Endometrial microvascular endothelial cells (primary cell): ENCODE data around the gene YWHAQ. TPM values are rescaled to one million over a fixed set of nuclear protein-coding genes. Genes with fewer than 3 reads are reported as not detected.
"Not testable (repeated sequence)": the region's sequence is repeated elsewhere in the genome, so short reads cannot be mapped to it uniquely, and the experiment has no call there.

Source experiments
- in situ Hi-C: cut with HindIII; loops from 2 replicates; pipeline ENCODE4 v1.10.0; 2017; ENCODE audit warnings: low sequenced_read_pairs, low pct_unique_long_range_greater_than_20kb; ENCODE audit errors: inconsistent ontology term
- total RNA-seq: library from RNA; depleted of rRNA; stranded (reverse); fragments of >200 nt; gene quantifications from one replicate; pipeline ENCODE4 v1.2.3, GENCODE V29; 2015; ENCODE audit errors: inconsistent ontology term

Gene YWHAQ
- total RNA-seq, 1 donor from 2014 or later = 359 TPM

DNA sequence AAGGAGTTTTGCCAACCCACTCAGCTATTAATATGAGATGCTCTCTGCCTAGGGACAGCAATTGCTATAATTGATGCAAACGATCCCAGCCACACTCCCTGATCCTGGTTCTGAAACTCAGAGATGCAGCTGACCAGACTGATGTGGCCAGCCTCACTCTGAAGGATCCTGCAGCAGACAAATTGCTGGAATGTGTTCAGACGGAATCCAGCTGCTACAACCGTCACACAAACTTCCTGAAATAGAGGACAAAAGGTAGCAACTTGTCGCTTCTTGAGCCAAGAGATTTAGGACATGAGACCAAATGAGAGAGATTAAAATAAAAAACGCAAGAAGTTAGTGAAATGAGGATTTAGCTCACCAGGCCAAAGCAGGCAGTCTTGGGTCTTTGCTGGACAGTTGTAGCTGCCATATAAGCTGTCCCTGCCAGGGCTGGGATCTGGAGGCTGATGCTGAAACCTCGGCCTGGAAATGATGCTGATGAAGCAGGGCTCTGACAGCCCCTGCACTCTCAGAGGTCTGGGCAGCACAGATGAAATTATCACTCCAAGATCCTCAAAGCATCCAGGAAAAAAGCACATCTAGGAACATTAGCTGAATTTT lies 8.3 kb upstream of the YWHAQ start:
- in situ Hi-C loops = no loop called here

DNA sequence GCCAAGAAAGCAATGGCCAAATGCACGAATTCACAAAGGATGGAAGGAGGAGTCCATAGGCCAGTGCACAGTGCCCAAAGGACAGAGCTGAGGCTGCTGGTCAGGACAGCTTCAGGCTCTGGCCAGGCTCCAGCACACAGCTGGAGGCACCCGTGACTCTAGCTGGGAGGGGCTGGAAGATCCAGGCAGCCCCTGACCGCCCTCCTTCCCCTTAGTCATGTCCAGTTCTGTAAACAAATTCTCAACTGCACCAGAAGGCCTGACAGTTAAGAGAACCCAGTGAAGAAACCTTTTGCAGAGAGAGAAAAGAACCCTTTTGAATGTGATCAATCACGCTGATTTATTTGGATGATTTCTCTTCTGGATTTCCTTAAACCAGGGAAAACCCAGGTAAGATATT lies 7.7 kb upstream of the YWHAQ start:
- in situ Hi-C loops = no loop called here

DNA sequence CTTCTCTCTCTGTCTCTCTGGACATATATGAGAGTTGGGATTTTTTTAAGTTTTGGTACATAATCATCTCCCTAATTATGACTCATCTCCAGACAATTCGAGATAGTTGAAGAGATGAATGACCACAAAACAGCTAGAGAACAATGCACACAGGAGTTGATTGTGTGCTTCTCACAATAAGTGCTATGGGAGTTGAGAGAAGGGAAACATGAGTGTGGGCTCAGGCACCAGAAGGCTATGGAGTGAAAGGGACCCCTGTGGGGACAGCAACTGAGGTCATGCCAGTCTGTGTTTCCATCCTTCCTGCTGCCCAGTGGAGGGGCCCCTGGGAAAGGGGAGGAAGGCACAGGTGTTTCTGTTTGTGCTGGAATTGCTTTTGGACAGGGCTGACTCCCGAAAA lies 6.5 kb upstream of the YWHAQ start:
- in situ Hi-C loops = no loop called here

DNA sequence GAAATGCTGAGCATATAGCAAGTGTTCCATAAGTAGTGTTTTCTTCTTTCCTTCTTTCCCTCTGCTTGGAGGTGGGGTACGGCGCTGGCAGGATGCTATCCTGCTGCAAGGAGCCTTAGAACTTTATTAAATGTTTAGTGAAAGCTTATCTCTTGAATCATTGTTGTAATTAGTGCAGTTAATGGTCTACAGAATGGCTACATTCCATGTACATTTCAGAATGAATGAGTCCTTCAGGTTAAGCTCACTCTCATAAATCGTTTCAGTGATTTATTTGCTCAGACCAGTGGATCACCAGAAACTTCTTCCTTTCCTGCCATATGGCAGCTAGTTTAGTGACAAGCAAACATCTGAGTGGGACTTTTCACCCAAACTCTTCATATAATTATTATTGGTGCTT lies 3.3 kb upstream of the YWHAQ start:
- in situ Hi-C loops = no loop called here

DNA sequence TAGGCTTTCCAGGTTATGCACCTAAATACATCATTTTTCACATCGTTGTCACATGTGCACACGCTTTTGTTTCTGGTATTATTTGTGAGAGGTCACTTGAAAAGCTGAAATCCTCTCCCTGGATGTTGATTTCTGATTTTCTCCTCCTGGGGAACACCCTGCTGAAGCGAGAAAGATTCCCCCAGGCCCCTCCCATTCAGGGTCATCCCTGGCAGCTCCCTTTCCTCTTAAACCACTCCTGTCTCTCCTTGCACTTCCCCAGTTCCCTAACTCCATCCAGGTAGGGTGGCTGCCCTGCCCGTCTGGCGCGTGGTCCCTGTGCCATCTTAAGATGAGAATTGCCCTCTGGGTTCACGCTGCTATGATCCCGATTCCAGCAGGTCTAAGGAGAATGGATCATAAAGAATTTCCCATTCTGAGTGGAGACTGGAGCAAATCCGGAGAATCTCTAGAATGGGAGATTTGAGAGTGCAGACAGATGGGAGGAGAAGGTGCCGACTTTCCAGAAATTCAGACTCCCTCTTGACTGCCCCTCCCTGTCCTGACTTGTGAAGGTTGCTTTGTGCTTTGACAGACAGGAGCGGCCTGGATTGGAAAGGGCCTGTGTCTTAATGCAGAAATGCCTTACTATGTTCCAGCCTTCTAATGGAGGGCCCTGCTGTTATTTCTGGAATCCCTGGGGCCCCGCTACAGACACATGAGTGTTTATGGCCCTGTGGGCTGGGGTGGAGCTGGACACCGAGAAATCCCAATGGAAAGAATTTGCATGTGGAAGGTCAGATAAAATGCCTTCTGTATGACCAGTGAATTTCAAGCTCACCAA lies 1.3 kb upstream of the YWHAQ start:
- in situ Hi-C loops = no loop called here

DNA sequence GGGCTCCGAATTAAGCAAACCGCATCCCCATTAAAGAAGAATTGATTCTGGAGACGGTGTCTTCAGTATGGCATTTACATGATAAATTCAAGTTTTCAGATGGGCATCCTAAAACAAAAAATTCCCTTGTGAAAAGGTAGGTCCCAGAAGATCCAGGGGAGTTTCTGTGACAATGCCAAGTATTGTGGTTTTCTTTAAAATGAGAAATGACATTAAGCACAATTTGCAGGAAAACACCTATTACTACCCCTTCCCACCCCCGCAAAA lies 689 bp upstream of the YWHAQ start:
- in situ Hi-C loops = no loop called here

DNA sequence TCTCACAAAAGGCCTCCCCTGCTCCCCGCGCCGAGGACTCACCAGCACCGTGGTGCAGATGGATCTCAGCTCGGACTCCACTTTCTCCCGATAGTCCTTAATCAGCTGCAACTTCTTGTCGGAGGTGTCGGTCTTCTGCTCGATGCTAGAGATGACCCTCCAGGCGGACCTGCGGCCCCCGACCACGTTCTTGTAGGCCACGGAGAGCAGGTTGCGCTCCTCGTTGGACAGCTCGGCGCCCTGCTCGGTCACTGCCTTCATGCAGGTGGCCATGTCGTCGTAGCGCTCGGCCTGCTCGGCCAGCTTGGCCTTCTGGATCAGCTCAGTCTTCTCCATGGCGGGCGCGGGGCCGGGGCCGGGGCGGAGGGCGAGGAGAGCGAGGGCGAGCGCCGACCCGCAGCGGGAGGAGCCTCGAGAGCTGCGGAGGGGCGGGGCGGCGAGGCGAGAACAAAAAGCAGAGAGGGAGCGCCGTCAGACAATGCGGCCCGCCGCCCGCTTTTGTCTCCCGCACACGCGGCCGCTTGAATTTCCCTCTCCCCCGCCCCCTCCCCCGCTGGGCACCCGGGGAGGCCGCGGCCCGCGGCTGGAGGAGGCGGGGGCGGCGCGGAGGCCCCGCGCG lies 571 bp downstream of the YWHAQ start:
- in situ Hi-C loops = no loop called here

DNA sequence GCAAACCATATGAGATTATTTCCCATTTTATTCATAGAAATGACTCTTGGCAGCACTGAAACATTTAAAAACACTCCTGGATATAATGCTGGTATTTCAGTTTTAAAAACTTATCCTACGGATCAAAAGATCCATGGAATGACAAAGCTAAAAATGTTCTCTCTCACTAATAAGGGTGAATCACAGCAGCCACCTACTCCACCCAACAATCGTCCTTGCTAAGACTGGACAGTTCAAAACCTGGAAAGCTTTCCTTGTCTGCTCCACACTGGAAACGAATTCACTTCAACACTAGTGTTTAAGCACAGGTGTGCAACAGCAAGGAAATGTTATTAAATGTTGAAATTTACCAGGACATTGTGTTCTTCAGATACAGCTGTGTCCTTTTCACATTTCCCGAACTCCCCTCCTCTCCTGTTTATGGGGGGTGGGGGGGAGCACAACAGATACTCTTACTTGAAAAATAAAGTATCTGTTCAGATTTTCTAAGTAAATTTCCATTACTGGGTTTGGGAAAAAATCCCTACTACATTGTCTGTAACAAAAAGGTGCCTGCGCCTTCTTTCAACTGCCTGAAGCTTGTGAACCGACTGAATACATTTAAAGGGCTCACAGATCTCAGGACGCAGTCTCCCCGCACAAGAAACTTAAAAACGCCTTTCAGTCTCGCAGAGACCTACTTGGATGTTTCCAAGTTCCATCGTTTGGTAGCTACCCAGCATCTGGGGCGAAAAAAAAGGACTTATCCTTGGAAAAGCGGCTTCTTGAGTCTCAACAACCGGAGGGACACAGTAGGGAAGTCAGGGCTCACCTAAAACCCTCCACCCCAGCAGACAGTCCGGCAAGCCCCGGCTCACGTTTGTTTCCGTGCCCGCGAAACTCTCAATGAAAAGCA lies 1.3 kb downstream of the YWHAQ start:
- in situ Hi-C loops = no loop called here

DNA sequence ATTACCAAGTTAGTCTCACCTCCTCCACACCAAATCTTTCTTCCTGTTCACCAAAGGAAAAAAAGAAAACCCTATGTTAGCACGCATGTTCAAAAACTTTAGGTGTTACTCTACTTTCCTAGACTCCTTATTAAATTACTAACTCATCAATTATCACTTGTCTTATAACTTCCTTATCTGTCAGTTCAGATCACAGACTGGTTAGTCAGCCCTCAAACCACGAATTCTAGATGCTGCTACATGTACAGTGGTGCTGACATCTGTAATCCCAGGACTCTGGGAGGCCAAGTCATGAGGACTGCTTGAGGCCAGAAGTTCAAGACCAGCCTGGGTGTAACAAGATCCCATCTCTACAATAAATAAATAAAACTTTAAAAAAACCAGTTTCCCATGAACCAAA lies 3.5 kb downstream of the YWHAQ start:
- in situ Hi-C loops = no loop called here

DNA sequence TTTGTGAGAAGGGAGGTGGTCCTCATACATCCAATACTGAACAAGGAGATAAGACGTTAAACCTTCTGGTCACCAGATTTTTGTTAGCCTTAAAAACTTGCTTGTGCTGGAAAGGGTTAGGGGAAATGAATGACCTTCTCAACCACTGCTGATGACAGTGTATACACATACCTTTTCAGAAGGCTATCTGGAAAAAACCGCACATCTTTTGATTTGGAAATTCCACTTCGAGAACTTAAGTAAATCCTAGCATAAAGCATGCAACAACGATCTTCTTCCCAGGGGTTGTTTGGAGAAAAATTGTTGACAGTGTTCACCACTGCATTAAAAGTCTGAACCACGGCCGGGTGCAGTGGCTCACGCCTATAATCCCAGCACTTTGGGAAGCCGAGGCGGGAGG lies 7.6 kb downstream of the YWHAQ start:
- in situ Hi-C loops = no loop called here

DNA sequence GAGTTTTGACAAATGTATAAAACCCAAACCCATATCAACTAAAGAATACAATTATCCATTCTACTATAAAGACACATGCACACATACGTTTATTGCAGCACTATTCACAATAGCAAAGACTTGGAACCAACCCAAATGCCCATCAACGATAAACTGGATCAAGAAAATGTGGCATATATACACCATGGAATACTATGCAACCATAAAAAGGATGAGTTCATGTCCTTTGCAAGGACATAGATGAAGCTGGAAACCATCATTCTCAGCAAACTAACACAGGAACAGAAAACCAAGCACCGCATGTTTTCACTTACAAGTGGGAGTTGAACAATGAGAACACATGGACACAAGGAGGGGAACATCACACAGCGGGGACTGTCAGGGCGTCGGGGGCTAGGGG lies 9.1 kb downstream of the YWHAQ start:
- in situ Hi-C loops = not testable (repeated sequence)

DNA sequence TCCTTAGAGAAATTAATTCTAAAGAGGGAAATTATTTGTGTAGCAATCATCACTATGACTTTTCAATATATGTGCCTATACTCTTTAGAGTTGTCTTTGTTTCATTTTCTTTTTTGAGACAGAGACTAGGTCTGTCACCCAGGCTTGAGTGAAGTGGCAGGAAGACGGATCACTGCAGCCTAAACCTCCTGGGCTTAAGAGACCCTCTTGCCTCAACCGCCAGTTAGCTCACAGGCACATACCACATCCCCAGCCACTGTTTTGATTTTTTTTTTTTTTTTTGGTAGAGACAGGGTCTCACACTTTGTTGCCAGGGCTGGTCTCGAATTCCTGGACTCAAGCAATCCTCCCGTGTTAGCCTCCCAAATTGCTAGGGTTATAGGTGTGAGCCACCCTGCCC lies 12.4 kb downstream of the YWHAQ start:
- in situ Hi-C loops = no loop called here

DNA sequence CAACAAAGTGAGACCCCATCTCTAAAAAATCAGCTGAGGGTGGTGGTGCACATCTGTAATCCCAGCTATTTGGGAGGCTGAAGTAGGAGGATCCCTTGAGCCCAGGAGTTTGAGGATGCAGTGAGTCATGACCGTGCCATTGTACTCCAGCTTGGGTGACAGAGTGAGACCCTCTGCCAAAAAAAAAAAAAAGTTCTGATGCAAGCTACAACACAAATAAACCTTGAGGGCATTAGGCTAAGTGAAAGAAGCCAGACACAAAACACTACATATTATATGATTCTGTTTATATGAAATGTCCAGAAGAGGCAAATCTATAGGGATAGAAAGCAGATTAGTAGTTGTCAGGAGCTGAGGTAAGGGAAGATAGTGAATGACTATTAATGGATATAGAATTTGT lies 13.0 kb downstream of the YWHAQ start:
- in situ Hi-C loops = no loop called here

DNA sequence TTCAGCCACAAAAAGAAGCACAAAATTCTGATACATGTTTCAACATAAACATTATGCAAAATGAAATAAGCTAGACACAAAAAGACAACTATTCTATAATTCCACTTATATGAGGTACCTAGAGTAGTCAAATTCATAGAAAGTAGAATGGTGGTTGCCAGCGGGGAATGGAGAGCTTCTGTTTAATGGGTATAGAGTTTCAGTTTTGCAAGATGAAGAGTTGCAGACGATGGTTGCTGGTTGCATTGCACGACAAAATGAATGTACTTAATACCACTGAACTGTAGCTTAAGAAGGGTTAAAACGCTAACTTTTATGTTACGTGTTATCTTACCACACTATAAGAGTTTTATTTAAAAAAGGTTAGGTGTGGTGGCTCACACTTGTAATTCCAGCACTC lies 13.5 kb downstream of the YWHAQ start:
- in situ Hi-C loops = no loop called here

DNA sequence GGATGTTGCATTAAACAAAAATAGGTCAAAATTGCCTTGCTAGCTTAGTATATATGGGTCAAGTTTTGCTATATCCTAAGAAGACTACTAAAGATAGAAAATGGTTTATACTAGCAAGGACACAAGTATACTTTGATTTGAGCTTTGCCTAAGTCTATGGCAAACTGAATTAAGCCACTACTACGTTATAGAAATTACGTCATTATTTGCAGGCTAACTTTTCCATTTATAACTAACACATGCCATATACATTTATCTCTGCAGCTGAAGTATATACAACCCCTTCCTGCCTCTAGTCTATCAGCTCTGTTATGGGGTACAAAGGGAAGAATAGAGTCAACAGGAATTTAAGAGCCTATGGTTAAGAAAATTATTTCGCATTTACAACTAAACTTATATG lies 16.2 kb downstream of the YWHAQ start:
- in situ Hi-C loops = no loop called here

DNA sequence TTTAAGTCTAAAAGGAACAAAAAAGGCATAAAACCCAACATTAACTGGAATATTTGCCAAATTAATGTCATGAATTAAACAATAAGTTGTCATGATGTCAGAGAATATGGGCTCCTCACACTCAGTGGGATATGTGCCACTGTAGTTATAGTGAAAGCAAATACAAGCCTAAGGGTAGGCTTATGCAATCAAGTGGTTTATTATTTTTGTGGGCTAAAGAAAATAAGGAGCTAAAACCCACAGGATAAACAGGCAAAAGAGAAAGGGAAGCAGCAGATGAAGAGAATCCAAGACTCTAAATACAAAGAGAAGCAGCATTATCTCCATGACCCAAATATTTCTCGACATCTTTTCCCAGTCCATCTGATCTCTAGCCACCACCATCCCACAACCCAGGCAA lies 17.5 kb downstream of the YWHAQ start:
- in situ Hi-C loops = no loop called here

DNA sequence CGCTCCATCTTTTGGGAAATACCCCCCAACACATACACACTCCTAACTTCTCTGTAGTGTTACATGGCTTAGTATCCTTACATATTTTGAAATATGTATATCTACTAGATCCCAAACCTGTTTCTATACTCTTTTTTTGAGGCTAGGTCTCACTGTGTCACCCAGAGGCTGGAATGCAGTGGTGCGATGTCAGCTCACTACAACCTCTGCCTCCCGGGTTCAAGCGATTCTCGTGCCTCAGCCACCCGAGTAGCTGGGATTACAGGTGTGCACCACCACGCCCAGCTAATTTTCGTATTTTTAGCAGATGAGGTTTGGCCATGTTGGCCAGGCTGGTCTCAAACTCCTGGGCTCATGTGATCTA lies 19.3 kb downstream of the YWHAQ start:
- in situ Hi-C loops = not testable (repeated sequence)

DNA sequence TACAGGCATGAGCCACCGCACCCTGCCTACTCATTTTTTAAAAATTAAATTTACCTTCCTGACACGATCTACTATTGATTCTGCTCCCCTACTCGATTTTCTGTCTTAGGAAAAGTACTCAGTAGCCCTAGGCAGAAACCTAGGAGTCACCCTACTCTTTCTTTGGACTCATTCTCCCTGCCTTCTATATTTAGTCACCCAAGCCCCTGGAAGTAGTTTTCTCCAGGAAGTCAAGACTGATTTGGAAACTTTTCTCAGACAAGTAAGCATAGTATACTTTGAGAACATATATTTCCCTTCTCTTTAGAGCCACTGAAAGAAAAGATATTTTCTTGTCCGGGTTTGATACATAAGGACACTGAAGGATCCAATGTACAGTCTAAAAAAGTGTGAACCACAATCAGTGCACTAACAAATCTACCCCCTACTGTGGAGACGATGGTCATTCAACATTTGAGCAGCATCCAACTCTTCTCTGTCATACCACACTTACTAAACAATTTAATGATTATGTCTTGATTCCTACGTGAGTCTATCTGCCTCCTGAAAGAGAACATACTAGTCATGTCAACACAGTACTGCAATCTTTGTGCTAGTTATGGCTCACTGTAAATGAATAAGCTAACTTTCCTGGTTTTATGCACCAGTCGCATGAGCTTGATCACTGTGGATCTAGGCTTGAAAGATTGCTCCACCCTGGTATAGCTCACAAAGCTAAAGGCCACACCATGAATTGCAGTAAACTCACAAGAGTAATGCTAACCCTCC lies 19.8 kb downstream of the YWHAQ start:
- in situ Hi-C loops = no loop called here

DNA sequence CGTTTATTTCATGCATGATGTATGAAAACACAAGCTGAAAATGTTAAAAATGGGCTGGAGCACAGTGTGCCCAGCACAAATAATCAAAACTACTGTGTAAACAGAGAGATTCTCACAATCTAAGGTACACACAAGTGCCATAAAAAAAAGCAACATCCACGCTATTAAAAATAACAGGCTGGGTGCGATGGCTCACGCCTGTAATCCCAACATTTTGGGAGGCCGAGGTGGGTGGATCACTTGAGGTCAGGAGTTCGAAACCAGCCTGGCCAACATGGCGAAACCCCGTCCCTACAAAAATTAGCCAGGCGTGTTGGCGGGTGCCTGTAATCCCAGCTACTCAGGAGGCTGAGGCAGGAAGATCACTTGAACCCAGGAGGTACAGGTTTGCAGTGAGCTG lies 22.3 kb downstream of the YWHAQ start:
- in situ Hi-C loops = not testable (repeated sequence)
